Natural killer cell (primary cell): ENCODE results near the gene MAK. TPM values are rescaled to one million over a fixed set of nuclear protein-coding genes. Genes with fewer than 3 reads are reported as not detected.
"Not testable (repeated sequence)": the region's sequence is repeated elsewhere in the genome, so short reads cannot be mapped to it uniquely, and the experiment has no call there.

Experiments
- ATAC-seq, 3 donors: fragments of 150-1000 bp in 2 of 3; fragments of 200-7000 bp in 1 of 3; cut with Tn5 transposase; 1 replicate in 1 of 3; 2 replicates in 2 of 3; pipeline ENCODE4 v1.10.0; 2021; ENCODE audit warnings: mild to moderate bottlenecking in 2 of 3, moderate library complexity in 2 of 3
- DNase-seq, 2 donors: peaks; one replicate each; pipeline versions ENCODE4 v3.0.0 to v3.0.0-alpha.2; 2013 to 2021; ENCODE audit warnings: mixed read lengths in 1 of 2
- H3K27ac ChIP-seq: one replicate; pipeline ENCODE4 v1.5.1; 2013; ENCODE audit warnings: mild to moderate bottlenecking, low read length
- H3K27me3 ChIP-seq: one replicate; pipeline ENCODE4 v1.6.1; 2013; ENCODE audit warnings: low read length; ENCODE audit not compliant: control insufficient read depth, insufficient read depth
- H3K36me3 ChIP-seq: one replicate; pipeline ENCODE4 v1.6.1; 2013; ENCODE audit warnings: low read length; ENCODE audit not compliant: control insufficient read depth, insufficient read depth
- H3K4me1 ChIP-seq: one replicate; pipeline ENCODE4 v1.6.1; 2013; ENCODE audit warnings: low read length; ENCODE audit not compliant: control insufficient read depth, insufficient read depth
- H3K4me3 ChIP-seq: one replicate; pipeline ENCODE4 v1.5.1; 2013; ENCODE audit warnings: low read length
- H3K9me3 ChIP-seq: one replicate; pipeline ENCODE4 v1.6.1; 2013; ENCODE audit warnings: low read length; ENCODE audit not compliant: control insufficient read depth, insufficient read depth
- H3K27ac Mint-ChIP-seq, 2 donors: one replicate each; pipeline ENCODE4 v1.8.0; 2022; ENCODE audit warnings: mild to moderate bottlenecking in 2 of 2, mixed read lengths in 2 of 2, moderate library complexity in 1 of 2
- H3K27me3 Mint-ChIP-seq, 2 donors: one replicate each; pipeline ENCODE4 v1.8.0; 2022; ENCODE audit warnings: low read depth in 2 of 2, mixed read lengths in 2 of 2
- H3K36me3 Mint-ChIP-seq: one replicate; pipeline ENCODE4 v1.8.0; 2022; ENCODE audit warnings: mixed read lengths
- H3K4me1 Mint-ChIP-seq, 2 donors: one replicate each; pipeline ENCODE4 v1.8.0; 2022; ENCODE audit warnings: mixed read lengths in 2 of 2
- H3K4me3 Mint-ChIP-seq: one replicate; pipeline ENCODE4 v1.8.0; 2022; ENCODE audit warnings: mild to moderate bottlenecking, moderate library complexity, mixed read lengths
- H3K9me3 Mint-ChIP-seq, 2 donors: one replicate each; pipeline ENCODE4 v1.8.0; 2022; ENCODE audit warnings: mixed read lengths in 2 of 2
- CTCF ChIP-seq: fragments of 200-600 bp; IDR thresholded peaks from one replicate; pipeline ENCODE4 v1.8.0; 2022; ENCODE audit warnings: antibody characterized with exemption
- WGBS: methylation state at CpG from one replicate; pipeline ENCODE4 v1.1.7; 2013; ENCODE audit warnings: missing lambda C conversion rate; ENCODE audit not compliant: insufficient coverage; 5-methylcytosine and 5-hydroxymethylcytosine counted together
- intact Hi-C: fragments of 100-400 bp; cut with micrococcal nuclease; formaldehyde crosslinking; loops from one replicate; pipeline ENCODE4 v1.14.2; 2022
- total RNA-seq, 4 donors: library from RNA; stranded (reverse); fragments of 120-200 nt in 1 of 4; gene quantifications; one replicate each; pipeline versions ENCODE4 v1.2.3 to v1.2.4, GENCODE V29; 2013 to 2022

Gene MAK
- total RNA-seq, 3 donors from 2014 or later (not counting 1 experiment from before 2014, with no cell fraction given), result 0.41 to 0.66 (median 0.65) TPM

- Histone ChIP-seq H3K27me3 (no peaks in the 10 kb centered on the region), H3K4me3 (no peak overlapping the region), H3K36me3 (no peaks in the 10 kb centered on the region), H3K4me1 (no peaks in the 10 kb centered on the region), H3K27ac (no peak overlapping the region), H3K9me3 (no peaks in the 10 kb centered on the region)
- Mint-ChIP-seq H3K36me3 (no peaks in the 10 kb centered on the region), H3K27ac (no peak overlapping the region), H3K4me1 (no peaks in the 10 kb centered on the region), H3K27me3 (peaks cover 23 to 29% of the 10 kb centered on the region in 2 donors), H3K9me3 (no peaks in the 10 kb centered on the region), H3K4me3 (no peak overlapping the region)
- no peak for TF ChIP-seq CTCF
- 80% methylated on average over 6 of the region's 6 CpGs for WGBS
- DNase-seq (no peak), ATAC-seq (no peak)
- intact Hi-C loops, result no loop called here
These were observed 35.9 kb upstream of the MAK start for GRCh38 chr6:10874207-10874606.

GRCh38 chr6:10873374-10873773, 35.0 kb upstream of the MAK start:
- no peak overlapping the region for H3K27ac ChIP-seq
- no peaks in the 10 kb centered on the region for H3K36me3 ChIP-seq
- H3K27me3 Mint-ChIP-seq, result peaks cover 18 to 29% of the 10 kb centered on the region in 2 donors
- H3K4me1 Mint-ChIP-seq, result no peaks in the 10 kb centered on the region
- H3K4me3 ChIP-seq, result no peak overlapping the region
- no peak for TF ChIP-seq CTCF
- no peak overlapping the region for H3K4me3 Mint-ChIP-seq
- H3K4me1 ChIP-seq, result no peaks in the 10 kb centered on the region
- H3K27ac Mint-ChIP-seq, result no peak overlapping the region
- H3K27me3 ChIP-seq, result no peaks in the 10 kb centered on the region
- no peaks in the 10 kb centered on the region for H3K9me3 Mint-ChIP-seq
- DNase-seq, result no peak
- no peaks in the 10 kb centered on the region for H3K9me3 ChIP-seq
- intact Hi-C loops, result no loop called here
- no peak for ATAC-seq
- H3K36me3 Mint-ChIP-seq, result no peaks in the 10 kb centered on the region
- no CpG with 5 or more reads among the region's 1 CpG for WGBS

GRCh38 chr6:10867952-10868351, 29.6 kb upstream of the MAK start:
- H3K9me3 Mint-ChIP-seq, result no peaks in the 10 kb centered on the region
- no peaks in the 10 kb centered on the region for H3K9me3 ChIP-seq
- WGBS, result 87% methylated on average over 3 of the region's 3 CpGs
- H3K27me3 Mint-ChIP-seq, result peaks cover 2 to 17% of the 10 kb centered on the region in 2 donors
- no peaks in the 10 kb centered on the region for H3K36me3 Mint-ChIP-seq
- no peaks in the 10 kb centered on the region for H3K36me3 ChIP-seq
- no peaks in the 10 kb centered on the region for H3K4me1 Mint-ChIP-seq
- H3K27ac Mint-ChIP-seq, result no peak overlapping the region
- intact Hi-C loops, result no loop called here
- no peak for DNase-seq
- H3K4me3 ChIP-seq, result no peak overlapping the region
- H3K27ac ChIP-seq, result no peak overlapping the region
- no peak for TF ChIP-seq CTCF
- ATAC-seq, result no peak
- no peaks in the 10 kb centered on the region for H3K4me1 ChIP-seq
- no peaks in the 10 kb centered on the region for H3K27me3 ChIP-seq
- no peak overlapping the region for H3K4me3 Mint-ChIP-seq

- intact Hi-C loops, H3K9me3 Mint-ChIP-seq, H3K27ac ChIP-seq, H3K4me1 Mint-ChIP-seq, H3K36me3 ChIP-seq, DNase-seq, ATAC-seq, H3K27me3 ChIP-seq, H3K9me3 ChIP-seq, H3K4me3 Mint-ChIP-seq, H3K36me3 Mint-ChIP-seq, H3K27ac Mint-ChIP-seq, H3K4me1 ChIP-seq, H3K4me3 ChIP-seq: not testable (repeated sequence)
- peaks cover 2 to 16% of the 10 kb centered on the region in 2 donors for H3K27me3 Mint-ChIP-seq
- 93% methylated on average over 3 of the region's 3 CpGs for WGBS
These were observed 28.4 kb upstream of the MAK start for GRCh38 chr6:10866709-10867108.

- not testable (repeated sequence) for H3K4me1 Mint-ChIP-seq
These were observed 24.7 kb upstream of the MAK start for GRCh38 chr6:10863031-10863430.

More at GRCh38 chr6:10863031-10863430, 24.7 kb upstream of the MAK start:
- H3K27me3 Mint-ChIP-seq, DNase-seq, H3K9me3 ChIP-seq, H3K4me1 ChIP-seq, H3K27ac Mint-ChIP-seq, H3K27me3 ChIP-seq, H3K36me3 ChIP-seq, ATAC-seq, H3K27ac ChIP-seq, intact Hi-C loops, H3K9me3 Mint-ChIP-seq, H3K36me3 Mint-ChIP-seq, H3K4me3 Mint-ChIP-seq, H3K4me3 ChIP-seq: not testable (repeated sequence)
- 94% methylated on average over 7 of the region's 7 CpGs for WGBS
